Thyroid gland (tissue), 4 donors: Measurements from ENCODE around the gene SLC37A1. TPM values are rescaled to one million over a fixed set of nuclear protein-coding genes. Genes with fewer than 3 reads are reported as not detected.

ENCODE experiments used
- DNase-seq, 2 donors: peaks; one replicate each; pipeline ENCODE4 v3.0.0-alpha.2; 2019
- H3K27ac ChIP-seq, 3 donors: fragments of 200-600 bp; sonication (generic); 1 replicate in 2 of 3; 2 replicates in 1 of 3; pipeline ENCODE4 v1.5.1; 2016 to 2019; ENCODE audit warnings: mild to moderate bottlenecking in 1 of 3, moderate library complexity in 1 of 3
- H3K27me3 ChIP-seq: fragments of 200-600 bp; sonication (generic); one replicate; pipeline ENCODE4 v1.5.1; 2019
- H3K36me3 ChIP-seq, 2 donors: fragments of 200-600 bp; sonication (generic); one replicate each; pipeline ENCODE4 v1.5.1; 2016 to 2019
- H3K4me1 ChIP-seq, 2 donors: fragments of 200-600 bp; sonication (generic); one replicate each; pipeline ENCODE4 v1.5.1; 2017 to 2019
- H3K4me3 ChIP-seq, 3 donors: fragments of 200-600 bp; sonication (generic); replicated peaks in 1 of 3; 1 replicate in 2 of 3; 2 replicates in 1 of 3; pipeline ENCODE4 v1.5.1; 2016; ENCODE audit warnings: mild to moderate bottlenecking in 1 of 3
- H3K9me3 ChIP-seq: fragments of 200-600 bp; sonication (generic); one replicate; pipeline ENCODE4 v1.5.1; 2017
- CTCF ChIP-seq, 6 experiments: fragments of 200-600 bp in 3 of 6; fragments of 450-650 bp in 3 of 6; sonication (generic) in 3 of 6; IDR thresholded peaks; one replicate each; pipeline ENCODE4 v1.5.1; 2016 to 2019; ENCODE audit warnings: antibody characterized with exemption in 6 of 6, mild to moderate bottlenecking in 2 of 6, inconsistent platforms in 1 of 6, moderate library complexity in 1 of 6
- POLR2A ChIP-seq, 2 donors: fragments of 450-650 bp; IDR thresholded peaks; one replicate each; pipeline ENCODE4 v1.6.1; 2017; ENCODE audit warnings: antibody characterized with exemption in 2 of 2, mild to moderate bottlenecking in 2 of 2, moderate library complexity in 1 of 2
- WGBS, 2 donors: methylation state at CpG; one replicate each; pipeline ENCODE4 v1.1.5; 2017; 5-methylcytosine and 5-hydroxymethylcytosine counted together
- intact Hi-C: fragments of 100-400 bp; cut with DNase I; formaldehyde crosslinking; loops from one replicate; pipeline ENCODE4 v1.15.1; 2023
- total RNA-seq, 4 donors: library from RNA; depleted of rRNA; stranded (reverse); fragments of >200 nt; gene quantifications; one replicate each; pipeline ENCODE4 v1.2.3, GENCODE V29; 2016

The SLC37A1 gene
- total RNA-seq, 4 donors from 2014 or later = 26.1 to 37.9 (median 34.9) TPM

- H3K9me3 ChIP-seq = no peaks in the 10 kb centered on the region
- no peaks in the 10 kb centered on the region for H3K27me3 ChIP-seq
- H3K36me3 ChIP-seq = no peaks in the 10 kb centered on the region
- H3K4me1 ChIP-seq = no peaks in the 10 kb centered on the region
- no peak overlapping the region for H3K27ac ChIP-seq
- no peak overlapping the region for H3K4me3 ChIP-seq
- TF ChIP-seq CTCF (IDR thresholded peaks at IDR 0.05) = no peak
- no peak for TF ChIP-seq POLR2A (IDR thresholded peaks at IDR 0.05)
- WGBS, 2 donors = 87 to 89% methylated on average over 13 of the region's 13 CpGs
- no peak for DNase-seq
- intact Hi-C loops = no loop called here
Observed at GRCh38 chr21:42581336-42581992, 67.8 kb downstream of the SLC37A1 start.

GRCh38 chr21:42581993-42582786 lies 68.5 kb downstream of the SLC37A1 start:
- no peaks in the 10 kb centered on the region for H3K4me1 ChIP-seq
- no peak overlapping the region for H3K27ac ChIP-seq
- no peaks in the 10 kb centered on the region for H3K27me3 ChIP-seq
- DNase-seq = no peak
- intact Hi-C loops = no loop called here
- TF ChIP-seq POLR2A (IDR thresholded peaks at IDR 0.05) = no peak
- TF ChIP-seq CTCF (IDR thresholded peaks at IDR 0.05) = no peak
- 77 to 86% methylated on average over 17 of the region's 17 CpGs for WGBS, 2 donors
- H3K36me3 ChIP-seq = no peaks in the 10 kb centered on the region
- H3K4me3 ChIP-seq = no peak overlapping the region
- no peaks in the 10 kb centered on the region for H3K9me3 ChIP-seq

GRCh38 chr21:42582787-42583476 lies 69.3 kb downstream of the SLC37A1 start:
- no peak overlapping the region for H3K4me3 ChIP-seq
- H3K27me3 ChIP-seq = no peaks in the 10 kb centered on the region
- no peak overlapping the region for H3K27ac ChIP-seq
- WGBS, 2 donors = 88 to 89% methylated on average over 22 of the region's 22 CpGs
- no peaks in the 10 kb centered on the region for H3K9me3 ChIP-seq
- no peaks in the 10 kb centered on the region for H3K36me3 ChIP-seq
- no peak for DNase-seq
- intact Hi-C loops = no loop called here
- H3K4me1 ChIP-seq = no peaks in the 10 kb centered on the region
- TF ChIP-seq POLR2A (IDR thresholded peaks at IDR 0.05) (no peak), CTCF (IDR thresholded peaks at IDR 0.05) (no peak)

DNA sequence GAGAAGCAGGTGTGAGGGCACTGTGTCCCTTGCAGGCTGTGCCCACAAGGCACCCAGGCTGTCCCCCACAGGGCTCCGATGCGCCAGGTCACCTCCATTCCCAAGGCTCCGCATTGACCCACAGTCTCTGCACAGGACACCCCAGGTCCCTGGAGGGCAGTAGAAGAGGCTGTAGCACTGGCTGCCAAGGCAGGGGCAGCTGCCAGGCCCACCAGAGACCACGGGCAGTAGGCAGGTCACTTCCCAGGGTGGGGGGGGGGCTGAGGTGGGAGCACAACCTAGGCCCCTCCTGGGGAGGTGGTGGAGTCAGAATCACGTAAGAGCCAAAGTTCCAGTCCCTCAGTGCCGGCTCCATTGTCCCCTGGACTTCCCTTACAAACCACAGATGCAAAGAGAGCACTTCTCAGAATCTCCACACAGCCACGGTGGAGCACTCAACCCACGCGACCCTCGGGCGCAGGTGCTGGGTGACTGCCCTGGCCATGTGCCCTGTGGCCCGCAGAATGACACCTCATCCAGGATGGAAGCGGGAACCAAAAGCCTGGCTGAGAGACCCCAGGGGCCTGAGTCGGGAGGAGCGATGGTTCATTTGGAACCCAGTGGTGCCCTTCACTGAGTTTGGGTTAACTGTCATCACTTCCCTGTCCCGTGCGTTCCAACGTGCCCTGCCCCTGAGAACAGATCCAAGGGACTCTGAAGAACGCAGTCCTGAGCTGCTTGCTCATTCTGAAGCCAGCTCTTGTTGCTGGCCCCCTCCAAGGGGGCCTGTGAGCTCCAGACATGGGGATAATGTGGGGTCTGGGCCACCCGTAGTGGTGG lies 70.0 kb downstream of the SLC37A1 start:
- no peak for DNase-seq
- Histone ChIP-seq H3K36me3 (no peaks in the 10 kb centered on the region), H3K27me3 (no peaks in the 10 kb centered on the region), H3K4me3 (no peak overlapping the region), H3K9me3 (no peaks in the 10 kb centered on the region), H3K4me1 (no peaks in the 10 kb centered on the region), H3K27ac (no peak overlapping the region)
- 77 to 81% methylated on average over 15 to 17 of the region's 20 CpGs for WGBS, 2 donors
- intact Hi-C loops = no loop called here
- TF ChIP-seq CTCF (IDR thresholded peaks at IDR 0.05) (no peak), POLR2A (IDR thresholded peaks at IDR 0.05) (no peak)
